Mesothelial cell of epicardium (in vitro differentiated cells): ENCODE results near the gene IER3IP1. TPM values are rescaled to one million over a fixed set of nuclear protein-coding genes. Genes with fewer than 3 reads are reported as not detected.

Experiments
- DNase-seq, 2 experiments: peaks; one replicate each; pipeline ENCODE4 v3.0.0; 2021; ENCODE audit warnings: low spot score in 2 of 2; ENCODE audit not compliant: unreplicated experiment in 2 of 2
- H3K27ac Mint-ChIP-seq: 2 replicates; pipeline ENCODE4 v1.8.0; 2021; ENCODE audit warnings: mixed read lengths
- H3K27me3 Mint-ChIP-seq: 2 replicates; pipeline ENCODE4 v1.8.0; 2021; ENCODE audit warnings: low read depth, mixed read lengths
- H3K36me3 Mint-ChIP-seq: 2 replicates; pipeline ENCODE4 v1.8.0; 2021; ENCODE audit warnings: mixed read lengths
- H3K4me1 Mint-ChIP-seq: 2 replicates; pipeline ENCODE4 v1.8.0; 2021; ENCODE audit warnings: mixed read lengths
- H3K4me3 Mint-ChIP-seq: 2 replicates; pipeline ENCODE4 v1.8.0; 2021; ENCODE audit warnings: mild to moderate bottlenecking, moderate library complexity, mixed read lengths
- H3K9me3 Mint-ChIP-seq: 2 replicates; pipeline ENCODE4 v1.8.0; 2021; ENCODE audit warnings: mixed read lengths
- CTCF ChIP-seq: fragments of 200-600 bp; sonication (generic); IDR thresholded peaks from one replicate; pipeline ENCODE4 v1.5.0; 2021; ENCODE audit warnings: antibody characterized with exemption; ENCODE audit not compliant: unreplicated experiment
- total RNA-seq: library from RNA; stranded (reverse); gene quantifications from 3 replicates; pipeline ENCODE4 v1.2.1, GENCODE V29; 2021

IER3IP1 gene
- total RNA-seq, 1 donor from 2014 or later = 12.0 TPM

DNA sequence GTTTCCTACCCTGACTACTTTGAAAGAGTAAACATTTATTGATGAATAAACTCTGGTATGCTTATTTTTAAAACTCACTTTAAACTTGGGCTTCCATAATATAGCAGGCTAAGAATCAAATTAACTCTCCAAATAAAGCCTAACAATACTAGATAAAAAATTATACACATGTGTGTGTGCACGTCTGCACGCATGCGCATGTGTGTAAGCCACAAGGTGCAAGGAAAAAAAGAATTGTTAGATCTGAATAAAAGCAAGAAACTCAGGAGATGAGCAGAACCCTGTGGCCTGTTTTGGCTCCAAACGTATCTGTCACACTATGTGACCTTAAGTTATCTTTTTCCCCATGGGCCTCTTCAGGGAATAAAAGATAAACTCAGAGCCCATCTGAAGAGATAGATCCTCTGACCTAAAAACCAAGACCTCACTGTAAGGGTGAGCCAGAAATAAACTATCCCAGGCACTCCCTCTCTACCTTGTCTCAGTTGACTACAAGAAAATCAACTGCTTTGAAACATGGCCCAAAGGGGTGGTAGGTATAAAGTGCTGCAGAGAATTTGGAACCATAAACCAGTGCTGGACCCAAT, 32.2 kb downstream of the IER3IP1 start:
- DNase-seq = no peak
- Mint-ChIP-seq H3K27ac (no peak overlapping the region), H3K27me3 (no peaks in the 10 kb centered on the region), H3K4me3 (no peak overlapping the region), H3K9me3 (no peaks in the 10 kb centered on the region), H3K4me1 (peaks cover 9% of the 10 kb centered on the region), H3K36me3 (peaks cover 5% of the 10 kb centered on the region)
- TF ChIP-seq CTCF = no peak

GRCh38 chr18:47143153-47143552, 33.0 kb downstream of the IER3IP1 start:
- no peaks in the 10 kb centered on the region for H3K9me3 Mint-ChIP-seq
- no peaks in the 10 kb centered on the region for H3K27me3 Mint-ChIP-seq
- no peak for TF ChIP-seq CTCF
- peaks cover 5% of the 10 kb centered on the region for H3K36me3 Mint-ChIP-seq
- DNase-seq = no peak
- no peak overlapping the region for H3K27ac Mint-ChIP-seq
- peaks cover 4% of the 10 kb centered on the region for H3K4me1 Mint-ChIP-seq
- H3K4me3 Mint-ChIP-seq = no peak overlapping the region

DNA sequence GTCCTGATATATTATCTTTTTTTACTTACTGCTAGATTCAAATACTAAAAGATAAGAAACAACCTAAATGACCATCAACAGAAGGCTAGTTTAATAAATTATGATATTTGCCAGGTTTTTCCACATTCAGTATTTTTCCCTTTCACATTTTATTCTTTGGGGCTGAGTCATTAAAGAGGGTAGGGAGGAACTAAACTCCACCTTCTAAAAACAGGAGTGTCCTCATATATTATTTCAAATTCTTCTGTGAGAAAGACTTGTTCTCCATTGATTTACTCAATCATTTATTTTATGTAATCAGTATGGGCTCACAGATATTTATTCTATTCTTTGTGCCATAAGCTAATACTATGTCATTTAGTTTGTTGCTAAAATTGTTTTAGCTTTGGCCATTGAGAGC, 34.9 kb downstream of the IER3IP1 start:
- Mint-ChIP-seq H3K4me3 (no peak overlapping the region), H3K4me1 (no peaks in the 10 kb centered on the region), H3K9me3 (no peaks in the 10 kb centered on the region), H3K27ac (no peak overlapping the region), H3K27me3 (no peaks in the 10 kb centered on the region), H3K36me3 (peaks cover 9% of the 10 kb centered on the region)
- DNase-seq = no peak
- no peak for TF ChIP-seq CTCF

DNA sequence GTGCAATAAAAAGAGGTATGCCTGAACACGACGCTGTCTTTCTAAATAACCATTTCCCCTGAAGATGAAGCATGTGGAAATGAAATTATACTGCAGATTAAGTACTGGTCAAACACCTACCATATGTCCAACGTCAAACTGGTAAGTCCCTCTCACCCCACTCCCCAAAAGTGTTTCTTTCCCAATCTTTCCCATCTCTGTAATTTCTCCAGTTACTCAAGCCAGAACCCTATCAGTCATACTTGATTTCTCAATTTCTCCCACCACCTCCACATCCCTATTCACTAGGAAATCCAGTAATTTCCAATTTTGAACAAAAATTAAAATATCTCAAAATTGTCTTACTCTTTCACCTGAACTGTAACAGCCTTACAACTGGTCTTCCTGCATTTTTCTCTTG, 55.0 kb downstream of the IER3IP1 start:
- H3K27ac Mint-ChIP-seq = no peak overlapping the region

GRCh38 chr18:47120428-47120827, 55.7 kb downstream of the IER3IP1 start:
- no peak overlapping the region for H3K4me3 Mint-ChIP-seq
- peaks cover 5% of the 10 kb centered on the region for H3K9me3 Mint-ChIP-seq
- H3K4me1 Mint-ChIP-seq = no peaks in the 10 kb centered on the region
- no peaks in the 10 kb centered on the region for H3K27me3 Mint-ChIP-seq
- no peak for TF ChIP-seq CTCF
- H3K27ac Mint-ChIP-seq = no peak overlapping the region
- H3K36me3 Mint-ChIP-seq = peaks cover 48% of the 10 kb centered on the region
- DNase-seq = no peak

More for the DNA sequence above, 55.0 kb downstream of the IER3IP1 start:
- peaks cover 5% of the 10 kb centered on the region for H3K9me3 Mint-ChIP-seq
- no peak for TF ChIP-seq CTCF
- H3K4me1 Mint-ChIP-seq = no peaks in the 10 kb centered on the region
- H3K36me3 Mint-ChIP-seq = peaks cover 49% of the 10 kb centered on the region
- DNase-seq = no peak
- no peaks in the 10 kb centered on the region for H3K27me3 Mint-ChIP-seq
- H3K4me3 Mint-ChIP-seq = no peak overlapping the region

GRCh38 chr18:47118981-47119380, 57.2 kb downstream of the IER3IP1 start:
- peaks cover 48% of the 10 kb centered on the region for H3K36me3 Mint-ChIP-seq
- TF ChIP-seq CTCF = no peak
- H3K4me3 Mint-ChIP-seq = no peak overlapping the region
- no peak for DNase-seq
- H3K27me3 Mint-ChIP-seq = no peaks in the 10 kb centered on the region
- no peaks in the 10 kb centered on the region for H3K4me1 Mint-ChIP-seq
- H3K27ac Mint-ChIP-seq = no peak overlapping the region
- H3K9me3 Mint-ChIP-seq = peaks cover 5% of the 10 kb centered on the region
